Activated T-helper 1 cell treated with anti-CD3 and anti-CD28 coated beads, Interleukin-12 subunit alpha, Interleukin-12 subunit beta, Interleukin-2, Interleukin-4 antibody, amounts not matched to agents 30 ng/mL and 10 ng/mL and 1 ng/mL, durations not matched to agents 14 hours and 24 hours and 36 hours (primary cell): ENCODE measurements around the gene RGL3. TPM values are rescaled to one million over a fixed set of nuclear protein-coding genes. Genes with fewer than 3 reads are reported as not detected.
"Not testable (repeated sequence)": the region's sequence is repeated elsewhere in the genome, so short reads cannot be mapped to it uniquely, and the experiment has no call there.

Source experiments
- DNase-seq: peaks from one replicate; pipeline ENCODE4 v3.0.0; 2021; ENCODE audit warnings: low spot score
- H3K27ac Mint-ChIP-seq: one replicate; pipeline ENCODE4 v1.8.0; 2021; ENCODE audit warnings: mild to moderate bottlenecking, mixed read lengths
- H3K27me3 Mint-ChIP-seq: one replicate; pipeline ENCODE4 v1.8.0; 2022; ENCODE audit warnings: mild to moderate bottlenecking, moderate library complexity, mixed read lengths; ENCODE audit not compliant: insufficient read depth
- H3K36me3 Mint-ChIP-seq: one replicate; pipeline ENCODE4 v1.8.0; 2021; ENCODE audit warnings: low read depth, mixed read lengths
- H3K4me1 Mint-ChIP-seq: one replicate; pipeline ENCODE4 v1.8.0; 2021; ENCODE audit warnings: low read depth, mixed read lengths
- H3K4me3 Mint-ChIP-seq: one replicate; pipeline ENCODE4 v1.8.0; 2021; ENCODE audit warnings: mild to moderate bottlenecking, moderate library complexity, mixed read lengths
- H3K9me3 Mint-ChIP-seq: one replicate; pipeline ENCODE4 v1.8.0; 2021; ENCODE audit warnings: mixed read lengths
- intact Hi-C: fragments of 100-400 bp; cut with micrococcal nuclease; formaldehyde crosslinking; loops from one replicate; pipeline ENCODE4 v1.15.1; 2024
- total RNA-seq: library from RNA; stranded (reverse); gene quantifications from 2 replicates; pipeline ENCODE4 v1.2.3, GENCODE V29; 2022

The RGL3 gene
- total RNA-seq, 1 donor from 2014 or later, result not detected

- Mint-ChIP-seq H3K4me1 (no peaks in the 10 kb centered on the region), H3K27me3 (no peaks in the 10 kb centered on the region), H3K36me3 (peaks cover 7% of the 10 kb centered on the region), H3K9me3 (no peaks in the 10 kb centered on the region), H3K4me3 (no peak overlapping the region), H3K27ac (no peak overlapping the region)
- DNase-seq, result no peak
- intact Hi-C loops, result no loop called here
Observed at GRCh38 chr19:11365557-11366117, 53.5 kb downstream of the RGL3 start.

GRCh38 chr19:11364935-11365334 lies 54.2 kb downstream of the RGL3 start:
- peaks cover 7% of the 10 kb centered on the region for H3K36me3 Mint-ChIP-seq
- no peaks in the 10 kb centered on the region for H3K4me1 Mint-ChIP-seq
- intact Hi-C loops, result no loop called here
- H3K4me3 Mint-ChIP-seq, result no peak overlapping the region
- H3K27me3 Mint-ChIP-seq, result no peaks in the 10 kb centered on the region
- no peaks in the 10 kb centered on the region for H3K9me3 Mint-ChIP-seq
- H3K27ac Mint-ChIP-seq, result no peak overlapping the region
- DNase-seq, result no peak

DNA sequence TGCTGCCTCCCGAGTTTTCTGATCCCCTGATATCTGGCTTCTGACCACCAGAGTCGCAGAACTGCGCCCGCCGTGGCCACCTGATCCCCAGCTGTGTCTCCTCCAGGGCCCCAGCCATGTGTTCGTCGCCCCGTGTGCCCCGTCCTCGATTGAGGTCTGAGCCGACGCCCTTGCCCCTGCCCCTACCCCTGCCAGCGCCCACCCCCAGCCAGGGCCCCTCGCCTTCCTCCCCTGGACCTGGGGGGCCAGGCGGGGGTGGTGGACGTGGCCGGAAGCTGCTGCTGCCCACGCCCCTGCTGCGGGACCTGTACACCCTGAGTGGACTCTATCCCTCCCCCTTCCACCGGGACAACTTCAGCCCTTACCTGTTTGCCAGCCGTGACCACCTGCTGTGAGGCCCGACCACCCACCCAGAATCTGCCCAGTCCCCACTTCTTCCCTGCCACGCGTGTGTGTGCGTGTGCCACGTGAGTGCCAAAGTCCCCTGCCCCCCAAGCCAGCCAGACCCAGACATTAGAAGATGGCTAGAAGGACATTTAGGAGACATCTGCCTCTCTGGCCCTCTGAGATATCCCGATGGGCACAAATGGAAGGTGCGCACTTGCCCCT lies 54.7 kb downstream of the RGL3 start:
- H3K27ac Mint-ChIP-seq, result no peak overlapping the region
- H3K36me3 Mint-ChIP-seq, result peaks cover 7% of the 10 kb centered on the region
- H3K27me3 Mint-ChIP-seq, result no peaks in the 10 kb centered on the region
- intact Hi-C loops, result no loop called here
- H3K4me1 Mint-ChIP-seq, result no peaks in the 10 kb centered on the region
- no peak overlapping the region for H3K4me3 Mint-ChIP-seq
- DNase-seq, result no peak
- no peaks in the 10 kb centered on the region for H3K9me3 Mint-ChIP-seq

DNA sequence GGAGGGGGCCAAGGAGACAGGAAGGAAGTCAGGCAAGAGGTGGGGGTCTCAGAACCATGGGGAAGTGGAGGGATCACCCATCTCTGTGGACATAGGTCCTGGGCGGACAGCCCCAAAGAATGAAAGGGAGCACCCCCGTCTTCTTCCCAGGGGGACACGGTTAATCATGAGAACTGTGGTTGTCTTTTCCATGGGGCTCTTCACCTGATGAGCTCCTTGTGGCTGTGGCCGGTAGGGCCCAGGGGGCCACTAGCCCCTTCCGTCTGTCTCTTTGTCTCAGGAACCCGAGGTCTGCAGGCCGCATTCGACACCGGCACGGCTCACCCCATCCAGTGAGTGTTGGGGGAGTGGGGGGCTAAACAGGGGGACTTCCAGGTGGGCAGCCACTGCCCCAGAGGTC lies 55.2 kb downstream of the RGL3 start:
- Mint-ChIP-seq H3K4me3 (no peak overlapping the region), H3K27me3 (no peaks in the 10 kb centered on the region), H3K36me3 (peaks cover 3% of the 10 kb centered on the region), H3K9me3 (no peaks in the 10 kb centered on the region), H3K27ac (no peak overlapping the region), H3K4me1 (no peaks in the 10 kb centered on the region)
- intact Hi-C loops, result no loop called here
- no peak for DNase-seq

- H3K4me3 Mint-ChIP-seq, result no peak overlapping the region
Observed at GRCh38 chr19:11361771-11362731, 57.1 kb downstream of the RGL3 start.

DNA sequence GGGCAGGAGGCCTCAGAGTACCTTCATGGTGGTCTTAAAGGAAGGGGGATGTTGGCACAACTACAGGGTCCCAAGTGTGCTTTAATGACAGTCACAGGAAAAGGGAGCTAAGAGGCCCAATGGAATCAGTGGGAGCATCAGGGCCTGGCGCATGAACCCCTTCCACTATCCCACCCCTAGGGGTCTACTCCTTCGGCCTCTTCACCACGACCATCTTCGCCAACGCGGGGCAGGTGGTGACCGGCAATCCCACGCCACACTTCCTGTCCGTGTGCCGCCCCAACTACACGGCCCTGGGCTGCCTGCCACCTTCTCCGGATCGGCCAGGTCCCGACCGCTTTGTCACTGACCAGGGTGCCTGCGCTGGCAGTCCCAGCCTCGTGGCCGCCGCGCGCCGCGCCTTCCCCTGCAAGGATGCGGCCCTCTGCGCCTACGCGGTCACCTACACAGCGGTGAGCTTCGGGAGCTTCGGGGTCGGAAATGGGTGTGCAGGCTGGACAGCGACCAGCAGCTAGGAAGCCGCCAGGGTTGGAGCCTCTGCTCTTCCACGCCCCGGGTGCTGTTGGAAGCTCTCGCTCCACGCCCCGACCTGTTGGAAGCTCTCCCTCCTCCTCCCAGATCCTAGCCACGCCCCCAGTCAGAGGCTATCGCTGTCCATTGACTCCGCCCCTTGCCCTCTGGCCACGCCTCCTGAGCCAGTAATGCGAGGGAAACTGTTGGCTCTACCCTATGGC lies 57.9 kb downstream of the RGL3 start:
- H3K4me3 Mint-ChIP-seq, result no peak overlapping the region
- intact Hi-C loops, result no loop called here
- H3K4me1 Mint-ChIP-seq, result peaks cover 4% of the 10 kb centered on the region
- no peak overlapping the region for H3K27ac Mint-ChIP-seq
- H3K27me3 Mint-ChIP-seq, result peaks cover 11% of the 10 kb centered on the region
- no peak for DNase-seq
- H3K9me3 Mint-ChIP-seq, result no peaks in the 10 kb centered on the region
- no peaks in the 10 kb centered on the region for H3K36me3 Mint-ChIP-seq

More at GRCh38 chr19:11361771-11362731, 57.1 kb downstream of the RGL3 start:
- H3K4me1 Mint-ChIP-seq, result no peaks in the 10 kb centered on the region
- no peak for DNase-seq
- intact Hi-C loops, result no loop called here
- H3K27ac Mint-ChIP-seq, result no peak overlapping the region
- H3K27me3 Mint-ChIP-seq, result peaks cover 6% of the 10 kb centered on the region
- H3K9me3 Mint-ChIP-seq, result no peaks in the 10 kb centered on the region
- no peaks in the 10 kb centered on the region for H3K36me3 Mint-ChIP-seq

- no peak for DNase-seq
- no peaks in the 10 kb centered on the region for H3K9me3 Mint-ChIP-seq
- H3K27me3 Mint-ChIP-seq, result peaks cover 15% of the 10 kb centered on the region
- intact Hi-C loops, result no loop called here
- H3K27ac Mint-ChIP-seq, result no peak overlapping the region
- no peaks in the 10 kb centered on the region for H3K36me3 Mint-ChIP-seq
- no peak overlapping the region for H3K4me3 Mint-ChIP-seq
- H3K4me1 Mint-ChIP-seq, result peaks cover 11% of the 10 kb centered on the region
Observed at GRCh38 chr19:11359421-11359820, 59.7 kb downstream of the RGL3 start.

DNA sequence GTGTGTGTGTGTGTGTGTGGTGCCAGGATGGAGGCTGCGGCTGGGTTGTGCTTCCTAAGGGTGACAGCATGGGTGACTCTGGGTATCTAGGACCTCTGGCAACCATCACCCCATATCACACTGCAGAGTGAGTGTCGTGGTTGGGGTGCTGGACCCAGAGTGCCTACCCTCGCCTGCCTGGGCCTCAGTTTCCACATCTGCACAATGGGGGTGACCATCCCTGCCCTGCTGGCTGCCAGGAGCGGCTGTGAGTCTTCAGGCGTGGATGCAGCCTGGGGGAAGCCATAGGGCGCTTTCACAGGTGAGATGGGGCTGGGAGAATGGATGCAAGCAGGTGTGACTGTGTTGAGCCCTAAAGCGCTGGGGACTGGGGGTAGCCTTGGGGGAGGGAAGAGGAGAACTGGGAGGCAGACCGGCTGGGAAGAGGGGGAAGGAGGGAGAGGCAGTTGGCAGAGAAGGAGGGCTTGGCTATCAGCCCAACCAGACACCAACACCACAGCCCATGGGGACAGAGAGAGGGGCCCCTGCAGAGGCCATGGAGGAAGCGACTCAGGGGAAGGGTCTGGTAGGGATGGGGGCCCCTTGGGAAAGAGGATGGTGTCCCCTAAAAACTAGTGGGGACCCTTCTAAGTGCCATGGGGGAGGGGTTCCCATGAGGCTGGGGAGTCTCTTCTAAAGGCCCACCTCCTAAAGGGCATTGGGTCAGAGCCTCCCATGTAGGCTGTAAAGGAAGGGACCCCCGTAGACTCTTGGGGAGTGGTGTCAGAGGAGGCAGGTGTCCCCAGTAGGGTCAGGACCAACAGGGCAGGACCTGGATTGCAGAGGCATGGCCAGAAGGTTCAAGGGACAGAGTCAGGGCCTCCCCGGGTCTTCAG lies 62.2 kb downstream of the RGL3 start:
- intact Hi-C loops, result no loop called here
- no peaks in the 10 kb centered on the region for H3K9me3 Mint-ChIP-seq
- DNase-seq, result no peak
- no peaks in the 10 kb centered on the region for H3K36me3 Mint-ChIP-seq
- no peak overlapping the region for H3K27ac Mint-ChIP-seq
- peaks cover 15% of the 10 kb centered on the region for H3K27me3 Mint-ChIP-seq
- H3K4me1 Mint-ChIP-seq, result peaks cover 11% of the 10 kb centered on the region
- H3K4me3 Mint-ChIP-seq, result no peak overlapping the region

GRCh38 chr19:11356074-11356397 lies 63.1 kb downstream of the RGL3 start:
- Mint-ChIP-seq H3K36me3 (no peaks in the 10 kb centered on the region), H3K27ac (no peak overlapping the region), H3K4me3 (peak overlapping the region; percentile 67), H3K9me3 (no peaks in the 10 kb centered on the region), H3K4me1 (peaks cover 11% of the 10 kb centered on the region), H3K27me3 (peaks cover 15% of the 10 kb centered on the region)
- intact Hi-C loops, result no loop called here
- DNase-seq, result no peak

- intact Hi-C loops, result loop anchor here (1.0 kb wide), 4 partner anchors 9 to 174 kb away; partner anchors contain the start of genes CCDC159, ECSIT, RAB3D and TMEM205
- Mint-ChIP-seq H3K36me3 (no peaks in the 10 kb centered on the region), H3K4me3 (peak within 1 kb of the TSS; percentile 67), H3K27ac (no peak within 1 kb of the TSS), H3K27me3 (peaks cover 15% of the 10 kb centered on the region), H3K4me1 (peaks cover 11% of the 10 kb centered on the region), H3K9me3 (no peaks in the 10 kb centered on the region)
- peak; percentile 79 for DNase-seq
Observed at GRCh38 chr19:11355160-11356073, 63.7 kb downstream of the RGL3 start, which contains the start of gene PLPPR2. TSS of gene PLPPR2 (plus strand) at chr19:11355432. CDS start at chr19:11357674, 2,242 bp downstream.

DNA sequence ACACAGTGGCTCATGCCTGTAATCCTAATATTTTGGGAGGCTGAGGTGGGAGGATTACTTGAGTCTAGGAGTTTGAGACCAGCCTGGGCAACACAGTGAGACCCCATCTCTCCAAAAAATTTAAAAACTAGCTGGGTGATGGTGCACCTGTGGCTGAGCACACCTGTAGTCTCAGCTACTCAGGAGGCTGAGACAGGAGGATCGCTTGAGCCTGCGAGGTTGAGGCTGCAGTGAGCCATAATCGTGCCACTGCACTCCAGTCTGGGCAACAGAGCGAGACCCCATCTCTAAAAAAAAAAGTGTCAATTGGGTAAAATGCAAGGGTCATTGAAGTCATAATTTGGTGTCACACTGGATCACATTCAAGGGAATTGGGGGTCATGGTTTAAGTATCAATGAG lies 65.0 kb downstream of the RGL3 start:
- H3K27ac Mint-ChIP-seq, intact Hi-C loops, H3K36me3 Mint-ChIP-seq, H3K4me3 Mint-ChIP-seq, DNase-seq, H3K9me3 Mint-ChIP-seq: not testable (repeated sequence)
- Mint-ChIP-seq H3K4me1 (peaks cover 11% of the 10 kb centered on the region), H3K27me3 (peaks cover 15% of the 10 kb centered on the region)
